ENCODE data around the gene HOXA7.

- TF ChIP-seq CTCF (IDR thresholded peaks at IDR 0.05; ENCODE audit: borderline replicate concordance, extremely low read depth, low read length, poor library complexity, severe bottlenecking) (no peak), EZH2 (IDR thresholded peaks at IDR 0.05; ENCODE audit: borderline replicate concordance, low read depth, low read length, severe bottlenecking) (no peak)
Observed at GRCh38 chr7:27128776-27129728, 27.4 kb downstream of the HOXA7 start.
